ENCODE results near the gene P3H3. TPM values are rescaled to one million over a fixed set of nuclear protein-coding genes. Genes with fewer than 3 reads are reported as not detected.
A peak's percentile ranks its signal among the peaks of the same experiment; 100 is the strongest.
"Not testable (repeated sequence)": the region's sequence is repeated elsewhere in the genome, so short reads cannot be mapped to it uniquely, and the experiment has no call there.

P3H3 gene
- total RNA-seq, 4 donors from 2014 or later: 5.0 to 30.5 (median 14.3) TPM

DNA sequence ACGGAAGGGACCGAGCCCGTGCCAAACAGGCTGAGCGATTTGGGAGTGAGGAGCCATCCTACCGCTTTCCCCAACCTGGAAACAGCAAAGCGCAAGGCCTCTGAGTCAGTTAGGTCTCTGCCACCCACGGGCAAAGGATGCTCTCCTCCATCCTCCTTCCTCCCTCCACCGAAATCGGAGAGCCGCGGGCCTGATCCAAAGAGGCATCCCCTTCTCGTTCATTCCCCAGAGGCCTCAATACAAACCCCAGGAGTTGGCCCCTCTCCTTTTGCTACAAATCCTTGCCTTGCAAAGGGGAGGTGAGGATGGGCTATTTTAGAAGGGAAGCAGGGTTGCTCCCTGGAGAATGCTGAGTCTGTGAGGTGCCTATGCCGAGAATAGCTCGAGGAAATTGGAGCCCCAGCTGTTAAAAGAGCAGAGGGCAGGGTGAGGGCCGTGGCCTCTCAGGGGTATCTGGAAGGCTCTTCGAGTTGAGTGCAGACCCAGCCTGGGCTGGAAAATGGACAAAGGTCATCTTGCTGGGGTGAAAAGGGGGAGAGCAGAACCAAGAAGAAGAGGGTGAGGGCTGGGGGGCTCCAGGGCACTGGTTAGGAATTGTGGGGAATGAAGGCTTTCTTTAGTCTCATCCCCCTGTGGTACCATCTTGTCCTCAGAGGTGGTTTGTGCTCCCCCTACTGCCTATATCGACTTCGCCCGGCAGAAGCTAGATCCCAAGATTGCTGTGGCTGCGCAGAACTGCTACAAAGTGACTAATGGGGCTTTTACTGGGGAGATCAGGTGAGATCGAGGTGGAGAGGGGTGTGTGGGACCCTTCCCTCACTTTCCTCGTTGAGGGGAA, 40.2 kb downstream of the P3H3 start:
- H3K9me3 ChIP-seq: no peaks in the 10 kb centered on the region
- no peak for DNase-seq (ENCODE audit: low spot score in 2 of 2)
- peak overlapping the region; percentile 94 for H3K27ac ChIP-seq
- peak overlapping the region; percentile 97 for H3K4me3 ChIP-seq
- no peaks in the 10 kb centered on the region for H3K27me3 ChIP-seq
- 13% methylated on average over 17 of the region's 22 CpGs for WGBS
- TF ChIP-seq POLR2AphosphoS5 (IDR thresholded peaks at IDR 0.05) (no peak), EP300 (IDR thresholded peaks at IDR 0.05) (no peak), POLR2A (IDR thresholded peaks at IDR 0.05) (no peak)
- TF ChIP-seq, protein P1, sequence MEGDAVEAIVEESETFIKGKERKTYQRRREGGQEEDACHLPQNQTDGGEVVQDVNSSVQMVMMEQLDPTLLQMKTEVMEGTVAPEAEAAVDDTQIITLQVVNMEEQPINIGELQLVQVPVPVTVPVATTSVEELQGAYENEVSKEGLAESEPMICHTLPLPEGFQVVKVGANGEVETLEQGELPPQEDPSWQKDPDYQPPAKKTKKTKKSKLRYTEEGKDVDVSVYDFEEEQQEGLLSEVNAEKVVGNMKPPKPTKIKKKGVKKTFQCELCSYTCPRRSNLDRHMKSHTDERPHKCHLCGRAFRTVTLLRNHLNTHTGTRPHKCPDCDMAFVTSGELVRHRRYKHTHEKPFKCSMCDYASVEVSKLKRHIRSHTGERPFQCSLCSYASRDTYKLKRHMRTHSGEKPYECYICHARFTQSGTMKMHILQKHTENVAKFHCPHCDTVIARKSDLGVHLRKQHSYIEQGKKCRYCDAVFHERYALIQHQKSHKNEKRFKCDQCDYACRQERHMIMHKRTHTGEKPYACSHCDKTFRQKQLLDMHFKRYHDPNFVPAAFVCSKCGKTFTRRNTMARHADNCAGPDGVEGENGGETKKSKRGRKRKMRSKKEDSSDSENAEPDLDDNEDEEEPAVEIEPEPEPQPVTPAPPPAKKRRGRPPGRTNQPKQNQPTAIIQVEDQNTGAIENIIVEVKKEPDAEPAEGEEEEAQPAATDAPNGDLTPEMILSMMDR (IDR thresholded peaks at IDR 0.05): no peak
- peaks cover 55% of the 10 kb centered on the region for H3K4me1 ChIP-seq
- H3K36me3 ChIP-seq: peaks cover 45% of the 10 kb centered on the region

DNA sequence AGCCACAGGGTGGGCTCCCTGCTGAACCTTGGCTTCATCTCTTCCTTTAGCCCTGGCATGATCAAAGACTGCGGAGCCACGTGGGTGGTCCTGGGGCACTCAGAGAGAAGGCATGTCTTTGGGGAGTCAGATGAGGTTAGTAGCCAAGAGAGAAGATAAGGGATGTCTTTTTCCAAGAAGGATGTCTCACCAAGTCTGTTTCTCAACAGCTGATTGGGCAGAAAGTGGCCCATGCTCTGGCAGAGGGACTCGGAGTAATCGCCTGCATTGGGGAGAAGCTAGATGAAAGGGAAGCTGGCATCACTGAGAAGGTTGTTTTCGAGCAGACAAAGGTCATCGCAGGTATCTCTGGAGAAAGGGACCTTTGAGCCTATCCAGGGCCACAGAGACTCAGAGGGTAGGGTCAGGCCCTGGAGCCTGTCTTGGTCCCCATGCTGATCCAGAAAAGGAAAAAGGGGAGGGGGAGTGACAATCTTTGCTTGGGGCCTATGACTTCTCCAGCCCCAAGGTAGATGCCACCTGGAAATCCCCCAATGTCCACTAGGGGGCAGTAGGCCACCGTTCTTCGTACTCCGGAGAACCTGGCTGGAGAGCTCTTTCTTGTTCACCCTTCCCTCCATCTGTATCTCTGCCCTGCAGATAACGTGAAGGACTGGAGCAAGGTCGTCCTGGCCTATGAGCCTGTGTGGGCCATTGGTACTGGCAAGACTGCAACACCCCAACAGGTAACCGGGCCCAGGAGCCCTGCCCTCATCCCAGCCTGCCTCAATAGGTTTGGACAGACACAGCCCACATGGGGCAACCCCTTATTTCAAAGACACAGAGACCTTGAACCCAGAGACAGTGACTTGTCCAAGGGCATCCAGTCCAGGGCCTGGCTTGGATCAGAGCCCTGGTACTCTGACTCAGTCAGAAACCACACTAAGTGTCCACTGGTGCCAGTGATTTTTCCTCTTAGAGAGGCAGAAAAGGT, 41.1 kb downstream of the P3H3 start:
- peak in 1 of 2 donors; percentile 89 for DNase-seq (ENCODE audit: low spot score in 2 of 2)
- WGBS: 29% methylated on average over 10 of the region's 12 CpGs

DNA sequence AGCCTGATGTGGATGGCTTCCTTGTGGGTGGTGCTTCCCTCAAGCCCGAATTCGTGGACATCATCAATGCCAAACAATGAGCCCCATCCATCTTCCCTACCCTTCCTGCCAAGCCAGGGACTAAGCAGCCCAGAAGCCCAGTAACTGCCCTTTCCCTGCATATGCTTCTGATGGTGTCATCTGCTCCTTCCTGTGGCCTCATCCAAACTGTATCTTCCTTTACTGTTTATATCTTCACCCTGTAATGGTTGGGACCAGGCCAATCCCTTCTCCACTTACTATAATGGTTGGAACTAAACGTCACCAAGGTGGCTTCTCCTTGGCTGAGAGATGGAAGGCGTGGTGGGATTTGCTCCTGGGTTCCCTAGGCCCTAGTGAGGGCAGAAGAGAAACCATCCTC, 42.1 kb downstream of the P3H3 start:
- not testable (repeated sequence) for H3K4me3 ChIP-seq; H3K27me3 ChIP-seq; H3K27ac ChIP-seq; H3K9me3 ChIP-seq; DNase-seq (ENCODE audit: low spot score in 2 of 2)
- 43% methylated on average over 4 of the region's 4 CpGs for WGBS
- Histone ChIP-seq H3K36me3 (peaks cover 26% of the 10 kb centered on the region), H3K4me1 (peaks cover 69% of the 10 kb centered on the region)

More for the DNA sequence above, 41.1 kb downstream of the P3H3 start:
- H3K27ac ChIP-seq: no peak overlapping the region
- H3K4me3 ChIP-seq: peak overlapping the region; percentile 97
- no peak for TF ChIP-seq EP300 (IDR thresholded peaks at IDR 0.05)
- TF ChIP-seq, protein P1 (IDR thresholded peaks at IDR 0.05): peak; percentile 82 to 89
- TF ChIP-seq POLR2AphosphoS5 (IDR thresholded peaks at IDR 0.05): no peak
- no peaks in the 10 kb centered on the region for H3K27me3 ChIP-seq
- no peaks in the 10 kb centered on the region for H3K9me3 ChIP-seq
- peaks cover 64% of the 10 kb centered on the region for H3K4me1 ChIP-seq
- H3K36me3 ChIP-seq: peaks cover 36% of the 10 kb centered on the region

DNA sequence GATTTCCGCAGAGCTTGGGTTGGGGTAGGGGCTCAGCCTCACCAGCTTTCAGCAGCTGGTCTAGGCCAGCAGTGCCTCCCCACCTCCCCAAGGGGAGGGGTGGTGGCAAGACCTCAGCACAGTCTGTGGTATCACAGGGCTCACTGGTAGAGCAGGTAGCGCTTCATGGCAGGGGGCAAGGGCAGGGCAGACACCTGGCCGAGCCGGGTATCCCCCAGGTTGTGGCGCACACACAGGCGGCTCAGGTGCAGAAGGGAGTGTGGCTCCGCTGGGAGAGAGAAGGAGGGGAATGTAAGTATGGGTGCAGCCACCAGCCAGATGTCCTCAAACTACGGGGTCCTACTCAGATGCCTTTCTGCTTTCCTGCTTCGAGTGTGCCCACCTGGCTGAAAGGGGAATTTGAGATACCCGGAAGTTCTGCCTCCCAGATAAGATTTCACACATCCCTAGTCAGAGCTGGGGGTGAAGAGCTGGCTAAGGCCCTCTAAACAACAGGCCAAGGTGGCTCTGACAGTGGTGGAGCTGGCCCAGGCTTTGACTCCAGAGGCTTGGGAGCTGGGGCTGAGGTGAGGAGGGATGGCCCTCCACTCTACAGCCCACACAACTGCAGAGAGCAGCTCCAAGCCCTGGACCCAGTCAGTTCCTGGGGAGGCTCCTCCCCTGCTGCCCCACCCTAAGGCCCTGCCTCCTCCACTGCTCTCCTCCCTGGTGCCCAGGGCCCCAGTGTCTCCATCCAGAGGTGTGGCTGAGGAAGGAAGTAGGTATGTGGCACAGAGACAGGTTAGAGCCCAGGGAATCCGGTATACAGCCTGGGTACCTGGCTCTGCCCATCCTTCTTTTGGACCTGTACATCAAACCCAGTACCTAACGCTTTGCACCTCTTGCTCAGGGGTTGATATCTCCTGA, 43.1 kb downstream of the P3H3 start:
- no peak for DNase-seq (ENCODE audit: low spot score in 2 of 2)
- 55% methylated on average over 6 of the region's 12 CpGs for WGBS
- no peaks in the 10 kb centered on the region for H3K9me3 ChIP-seq
- no peaks in the 10 kb centered on the region for H3K27me3 ChIP-seq
- H3K27ac ChIP-seq: no peak overlapping the region
- H3K4me3 ChIP-seq: peak overlapping the region; percentile 90
- H3K4me1 ChIP-seq: peaks cover 69% of the 10 kb centered on the region
- no peak for TF ChIP-seq POLR2AphosphoS5 (IDR thresholded peaks at IDR 0.05)
- TF ChIP-seq POLR2A (IDR thresholded peaks at IDR 0.05): no peak
- TF ChIP-seq EP300 (IDR thresholded peaks at IDR 0.05): no peak
- TF ChIP-seq, protein P1 (IDR thresholded peaks at IDR 0.05): no peak
- H3K36me3 ChIP-seq: peaks cover 21% of the 10 kb centered on the region
